Motor neuron (in vitro differentiated cells): Measurements from ENCODE around the gene RPS6KA2. TPM values are rescaled to one million over a fixed set of nuclear protein-coding genes. Genes with fewer than 3 reads are reported as not detected.
A peak's percentile ranks its signal among the peaks of the same experiment; 100 is the strongest.
"Not testable (repeated sequence)": the region's sequence is repeated elsewhere in the genome, so short reads cannot be mapped to it uniquely, and the experiment has no call there.

ENCODE experiments used
- ATAC-seq, 8 experiments: fragments of 200-7000 bp; cut with Tn5 transposase; replicated peaks in 6 of 8; 2 replicates each; pipeline ENCODE4 v1.8.0; 2021; ENCODE audit warnings: mild to moderate bottlenecking in 8 of 8, moderate library complexity in 8 of 8
- H3K27ac ChIP-seq, 2 donors: fragments of 250-450 bp; sonication (Bioruptor Pico); 2 replicates each; pipeline ENCODE4 v1.9.0; 2021; ENCODE audit warnings: antibody characterized with exemption in 2 of 2, mild to moderate bottlenecking in 2 of 2, moderate library complexity in 1 of 2
- H3K4me1 ChIP-seq, 2 donors: fragments of 250-450 bp; sonication (Bioruptor Pico); replicated peaks in 1 of 2; 2 replicates each; pipeline ENCODE4 v1.6.1; 2021; ENCODE audit warnings: antibody characterized with exemption in 2 of 2, mild to moderate bottlenecking in 2 of 2, moderate library complexity in 1 of 2
- H3K4me3 ChIP-seq, 5 donors: fragments of 250-450 bp; sonication (Bioruptor Pico); 2 replicates each; pipeline ENCODE4 v1.9.0; 2021; ENCODE audit warnings: antibody characterized with exemption in 5 of 5, mild to moderate bottlenecking in 5 of 5, moderate library complexity in 4 of 5
- WGBS, 10 experiments: fragments of 450-650 bp; shearing (Covaris generic); methylation state at CpG; one replicate each; pipeline ENCODE4 v1.0.0; 2022; 5-methylcytosine and 5-hydroxymethylcytosine counted together
- in situ Hi-C, 9 experiments: fragments of 400-800 bp; cut with MboI; loops; one replicate each; pipeline ENCODE4 v1.15.0; 2021; ENCODE audit warnings: low sequenced_read_pairs in 9 of 9, low pct_unique_long_range_greater_than_20kb in 2 of 9; ENCODE audit not compliant: unreplicated experiment in 9 of 9
- total RNA-seq, 8 experiments: library from RNA; unstranded; fragments of 300-600 nt; gene quantifications; 2 replicates each; pipeline versions ENCODE4 v1.2.3 to v1.2.4, GENCODE V29; 2022

The RPS6KA2 gene
- total RNA-seq, 8 experiments from 2014 or later, result 18.9 to 39.1 (median 24.7) TPM

- H3K4me3 ChIP-seq, result no peak overlapping the region
- peaks cover 3 to 9% of the 10 kb centered on the region in 2 donors for H3K4me1 ChIP-seq
- in situ Hi-C loops, result no loop called here
- WGBS, 10 experiments, result 35 to 100% (median 91%) methylated on average over 1 to 4 of the region's 4 CpGs; no CpG with 5 or more reads in 3 of the 10 experiments
- ATAC-seq, result no peak
- H3K27ac ChIP-seq, result no peak overlapping the region
Observed at GRCh38 chr6:166589337-166589731, 37.7 kb downstream of the RPS6KA2 start.

GRCh38 chr6:166588691-166589336 is 38.2 kb downstream of the RPS6KA2 start:
- ATAC-seq, result peak in 2 of 8 experiments; percentile 21 to 48
- no peak overlapping the region for H3K27ac ChIP-seq
- 39 to 84% (median 64%) methylated on average over 1 to 9 of the region's 11 CpGs; no CpG with 5 or more reads in 2 of the 10 experiments for WGBS, 10 experiments

GRCh38 chr6:166587631-166588413 is 39.2 kb downstream of the RPS6KA2 start:
- Histone ChIP-seq H3K4me3 (no peak overlapping the region), H3K27ac (no peak overlapping the region), H3K4me1 (peaks cover 3 to 9% of the 10 kb centered on the region in 2 donors)
- 40 to 83% (median 71%) methylated on average over 2 to 7 of the region's 10 CpGs; no CpG with 5 or more reads in 2 of the 10 experiments for WGBS, 10 experiments
- ATAC-seq, result peak in 1 of 8 experiments; percentile 45
- in situ Hi-C loops, result no loop called here

More at GRCh38 chr6:166588691-166589336, 38.2 kb downstream of the RPS6KA2 start:
- peaks cover 3 to 9% of the 10 kb centered on the region in 2 donors for H3K4me1 ChIP-seq
- in situ Hi-C loops, result no loop called here
- H3K4me3 ChIP-seq, result no peak overlapping the region

GRCh38 chr6:166586424-166587156 is 40.5 kb downstream of the RPS6KA2 start, which contains the start of gene RAMACL:
RAMACL (minus strand) TSS chr6:166586678; CDS start chr6:166586477, 201 bp downstream.
- WGBS, 10 experiments, result 93 to 100% (median 100%) methylated on average over 1 to 5 of the region's 9 CpGs; no CpG with 5 or more reads in 5 of the 10 experiments
- peaks cover 3 to 9% of the 10 kb centered on the region in 2 donors for H3K4me1 ChIP-seq
- peak in 6 of 8 experiments; percentile 35 to 78 (median 70) for ATAC-seq
- in situ Hi-C loops, result no loop called here
- H3K27ac ChIP-seq, result no peak within 1 kb of the TSS
- H3K4me3 ChIP-seq, result no peak within 1 kb of the TSS

GRCh38 chr6:166584853-166585429 is 42.1 kb downstream of the RPS6KA2 start:
- WGBS, 10 experiments, result 21 to 98% (median 86%) methylated on average over 1 to 11 of the region's 12 CpGs
- no peak for ATAC-seq
- in situ Hi-C loops, result no loop called here
- H3K4me3 ChIP-seq, result no peak overlapping the region
- no peak overlapping the region for H3K27ac ChIP-seq
- peaks cover 3 to 9% of the 10 kb centered on the region in 2 donors for H3K4me1 ChIP-seq

GRCh38 chr6:166584155-166584554 is 42.9 kb downstream of the RPS6KA2 start:
- ATAC-seq, result peak in 4 of 8 experiments; percentile 7 to 75 (median 66)
- H3K4me3 ChIP-seq, result no peak overlapping the region
- in situ Hi-C loops, result no loop called here
- H3K27ac ChIP-seq, result no peak overlapping the region
- peaks cover 3 to 6% of the 10 kb centered on the region in 2 donors for H3K4me1 ChIP-seq
- WGBS, 10 experiments, result 0 to 100% (median 93%) methylated on average over 1 to 3 of the region's 3 CpGs; no CpG with 5 or more reads in 3 of the 10 experiments

- ATAC-seq, result no peak
Observed at GRCh38 chr6:166583230-166583965, 43.7 kb downstream of the RPS6KA2 start.

GRCh38 chr6:166582258-166582657 is 44.8 kb downstream of the RPS6KA2 start:
- Histone ChIP-seq H3K4me1 (peaks cover 0 to 2% of the 10 kb centered on the region in 2 donors), H3K27ac (no peak overlapping the region), H3K4me3 (no peak overlapping the region)
- 0 to 100% (median 84%) methylated on average over 1 to 6 of the region's 6 CpGs; no CpG with 5 or more reads in 1 of the 10 experiments for WGBS, 10 experiments
- in situ Hi-C loops, result no loop called here
- ATAC-seq, result peak in 3 of 8 experiments; percentile 92 to 97 (median 95)

More at GRCh38 chr6:166583230-166583965, 43.7 kb downstream of the RPS6KA2 start:
- no peak overlapping the region for H3K27ac ChIP-seq
- in situ Hi-C loops, result no loop called here
- H3K4me3 ChIP-seq, result no peak overlapping the region
- peaks cover 2 to 3% of the 10 kb centered on the region in 2 donors for H3K4me1 ChIP-seq
- 60 to 100% (median 94%) methylated on average over 2 to 11 of the region's 15 CpGs; no CpG with 5 or more reads in 1 of the 10 experiments for WGBS, 10 experiments

- WGBS, 10 experiments, result 60% methylated on average over 1 of the region's 8 CpGs; no CpG with 5 or more reads in 9 of the 10 experiments
- H3K4me3 ChIP-seq, H3K4me1 ChIP-seq, in situ Hi-C loops, H3K27ac ChIP-seq, ATAC-seq: not testable (repeated sequence)
Observed at GRCh38 chr6:166581801-166582200, 45.2 kb downstream of the RPS6KA2 start.

GRCh38 chr6:166581091-166581511 is 46.0 kb downstream of the RPS6KA2 start:
- Histone ChIP-seq H3K4me1 (peaks cover 0 to 2% of the 10 kb centered on the region in 2 donors), H3K4me3 (no peak overlapping the region), H3K27ac (no peak overlapping the region)
- in situ Hi-C loops, result no loop called here
- ATAC-seq, result no peak
- WGBS, 10 experiments, result 93 to 100% (median 99%) methylated on average over 1 to 8 of the region's 11 CpGs; no CpG with 5 or more reads in 2 of the 10 experiments

- H3K4me1 ChIP-seq, result peaks cover 0 to 2% of the 10 kb centered on the region in 2 donors
- H3K27ac ChIP-seq, result no peak overlapping the region
- H3K4me3 ChIP-seq, result no peak overlapping the region
- WGBS, 10 experiments, result 79 to 100% (median 90%) methylated on average over 1 to 11 of the region's 17 CpGs; no CpG with 5 or more reads in 3 of the 10 experiments
- ATAC-seq, result no peak
- in situ Hi-C loops, result no loop called here
Observed at GRCh38 chr6:166580076-166581050, 46.7 kb downstream of the RPS6KA2 start.
